Measurements from ENCODE around the gene MBTD1.
"Not testable (repeated sequence)": the region's sequence is repeated elsewhere in the genome, so short reads cannot be mapped to it uniquely, and the experiment has no call there.

MBTD1 gene

GRCh38 chr17:51259564-51260236, at the start of gene MBTD1:
Gene MBTD1, minus strand, starts transcription at chr17:51260049. Its CDS starts 34,888 bp downstream, at chr17:51225161.
- DNase-seq (ENCODE audit: low spot score), result peak; percentile 98

- no peak for DNase-seq (ENCODE audit: low spot score)
These were observed 45.3 kb upstream of the MBTD1 start for GRCh38 chr17:51305182-51305581.

GRCh38 chr17:51299859-51300258, 40.0 kb upstream of the MBTD1 start:
- DNase-seq (ENCODE audit: low spot score), result no peak

GRCh38 chr17:51298508-51299371, 38.9 kb upstream of the MBTD1 start:
- peak; percentile 63 for DNase-seq (ENCODE audit: low spot score)

GRCh38 chr17:51294338-51294737, 34.5 kb upstream of the MBTD1 start:
- DNase-seq (ENCODE audit: low spot score), result not testable (repeated sequence)

GRCh38 chr17:51289696-51290111, 29.9 kb upstream of the MBTD1 start:
- DNase-seq (ENCODE audit: low spot score), result no peak

- DNase-seq (ENCODE audit: low spot score), result no peak
These were observed 27.6 kb upstream of the MBTD1 start for GRCh38 chr17:51287412-51287811.

GRCh38 chr17:51279183-51279582, 19.3 kb upstream of the MBTD1 start:
- DNase-seq (ENCODE audit: low spot score), result no peak

GRCh38 chr17:51275381-51275780, 15.5 kb upstream of the MBTD1 start:
- DNase-seq (ENCODE audit: low spot score), result no peak

- no peak for DNase-seq (ENCODE audit: low spot score)
These were observed 13.0 kb upstream of the MBTD1 start for GRCh38 chr17:51272812-51273211.

GRCh38 chr17:51270636-51271035, 10.8 kb upstream of the MBTD1 start:
- DNase-seq (ENCODE audit: low spot score), result no peak

GRCh38 chr17:51269991-51270390, 10.1 kb upstream of the MBTD1 start:
- no peak for DNase-seq (ENCODE audit: low spot score)

GRCh38 chr17:51264466-51264865, 4.6 kb upstream of the MBTD1 start:
- not testable (repeated sequence) for DNase-seq (ENCODE audit: low spot score)

- DNase-seq (ENCODE audit: low spot score), result no peak
These were observed 3.2 kb upstream of the MBTD1 start for GRCh38 chr17:51263006-51263405.

- DNase-seq (ENCODE audit: low spot score), result peak; percentile 81
These were observed 1.4 kb upstream of the MBTD1 start for GRCh38 chr17:51261024-51261963.

- peak; percentile 97 for DNase-seq (ENCODE audit: low spot score)
These were observed 581 bp upstream of the MBTD1 start, which contains the start of gene UTP18 for GRCh38 chr17:51260237-51261023. Gene UTP18, plus strand, starts transcription at chr17:51260546. Its CDS starts 39 bp downstream, at chr17:51260585.

- DNase-seq (ENCODE audit: low spot score), result peak; percentile 61
These were observed 889 bp downstream of the MBTD1 start for GRCh38 chr17:51258756-51259563.

- peak; percentile 38 for DNase-seq (ENCODE audit: low spot score)
These were observed 2.4 kb downstream of the MBTD1 start for GRCh38 chr17:51257150-51258081.

- DNase-seq (ENCODE audit: low spot score), result no peak
These were observed 3.7 kb downstream of the MBTD1 start for GRCh38 chr17:51256101-51256500.
